ENCODE measurements around the gene ACTN4. TPM values are rescaled to one million over a fixed set of nuclear protein-coding genes. Genes with fewer than 3 reads are reported as not detected.
A peak's percentile ranks its signal among the peaks of the same experiment; 100 is the strongest.

The ACTN4 gene
- total RNA-seq, 2 experiments from 2014 or later, result 86.8 to 178 TPM

- Histone ChIP-seq H3K79me2 (ENCODE audit: insufficient read depth, low read depth, low read length) (peaks cover 56% of the 10 kb centered on the region), H3K27ac (ENCODE audit: low read depth, low read length, poor library complexity, severe bottlenecking) (peak overlapping the region; percentile 87), H3K4me2 (ENCODE audit: low read length) (peak overlapping the region; percentile 78), H4K20me1 (ENCODE audit: insufficient read depth, low read length) (peaks cover 11% of the 10 kb centered on the region; the same call in 1 of the 2 replicates), H3K36me3 (ENCODE audit: insufficient read depth, low read length) (peaks cover 56% of the 10 kb centered on the region), H3K4me1 (ENCODE audit: insufficient read depth, low read length, poor library complexity, severe bottlenecking) (peaks cover 37% of the 10 kb centered on the region), H3K4me3 (ENCODE audit: low read depth, low read length, poor library complexity, severe bottlenecking) (peak overlapping the region; percentile 92), H3K9me3 (ENCODE audit: low read length) (no peaks in the 10 kb centered on the region), H2AFZ (ENCODE audit: low read length) (no peak overlapping the region), H3K9me2 (ENCODE audit: insufficient read depth, low read length) (no peaks in the 10 kb centered on the region)
- no TSS peak for BruUV-seq (replicated peaks)
- CTCF ChIA-PET (ENCODE audit: unreplicated experiment), result interaction anchor here (0.5 kb wide), 1 partner anchor 214 kb away, joined by 4 read pairs; no protein-coding TSS in a partner anchor
- intact Hi-C loops (cut with micrococcal nuclease; ENCODE audit: unreplicated experiment), result loop anchor here (5.0 kb wide), 1 partner anchor 214 kb away; the partner anchor contains the start of gene FAM98C
- peak; percentile 17 for DNase-seq (ENCODE audit: low spot score)
- TF ChIP-seq EZH2phosphoT487 (IDR thresholded peaks at IDR 0.05; ENCODE audit: borderline replicate concordance, low read depth, low read length) (no peak), CTCF (conservative IDR thresholded peaks at IDR 0.05; ENCODE audit: low read length) (no peak)
- POLR2A ChIA-PET, result no interaction called here
Measured at GRCh38 chr19:38616265-38616664, 31.2 kb upstream of the ACTN4 start.

DNA sequence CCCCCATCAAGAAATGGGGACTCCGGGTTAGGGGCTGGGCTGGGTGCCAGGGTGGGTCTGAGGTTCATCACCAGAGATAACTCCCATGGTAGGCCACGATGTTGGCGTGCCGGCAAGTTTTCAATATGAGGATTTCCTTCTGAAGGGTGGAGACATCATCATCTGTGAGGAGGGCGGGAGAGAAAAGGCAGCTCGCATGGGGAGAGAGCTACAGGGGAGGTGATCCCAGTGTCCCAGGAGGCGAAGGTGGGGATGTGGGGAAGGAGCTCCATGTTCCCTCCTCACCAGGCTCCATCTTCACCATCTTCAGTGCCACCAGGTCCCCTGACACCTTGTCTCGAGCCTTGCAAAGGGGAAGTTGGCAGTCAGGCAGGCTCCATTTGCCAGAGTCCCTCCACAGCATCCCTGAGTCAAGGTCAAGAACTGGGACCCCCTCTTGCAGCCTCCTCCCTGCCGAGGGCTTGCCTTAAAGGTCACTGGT, 30.1 kb upstream of the ACTN4 start:
- H4K20me1 ChIP-seq (ENCODE audit: insufficient read depth, low read length), result peaks cover 11% of the 10 kb centered on the region; the same call in 1 of the 2 replicates
- intact Hi-C loops (cut with micrococcal nuclease; ENCODE audit: unreplicated experiment), result loop anchor here (5.0 kb wide), 1 partner anchor 215 kb away; the partner anchor contains the start of gene FAM98C
- peaks cover 60% of the 10 kb centered on the region for H3K36me3 ChIP-seq (ENCODE audit: insufficient read depth, low read length)
- peak overlapping the region; percentile 3; the same call in 1 of the 2 replicates for H2AFZ ChIP-seq (ENCODE audit: low read length)
- H3K4me2 ChIP-seq (ENCODE audit: low read length), result peak overlapping the region; percentile 78
- no peaks in the 10 kb centered on the region for H3K9me3 ChIP-seq (ENCODE audit: low read length)
- ChIA-PET CTCF (ENCODE audit: unreplicated experiment) (interaction anchor here (0.5 to 1.0 kb wide), 5 partner anchors 17 to 74 kb away, joined by 3 read pairs; partner anchors contain the start of gene ACTN4), POLR2A (interaction anchor here (0.6 to 2.3 kb wide), 9 partner anchors 16 to 707 kb away, joined by 3 to 13 read pairs (median 4); partner anchors contain the start of gene ACTN4)
- H3K4me3 ChIP-seq (ENCODE audit: low read depth, low read length, poor library complexity, severe bottlenecking), result peak overlapping the region; percentile 92
- TF ChIP-seq CTCF (conservative IDR thresholded peaks at IDR 0.05; ENCODE audit: low read length), result no peak
- TF ChIP-seq EZH2phosphoT487 (IDR thresholded peaks at IDR 0.05; ENCODE audit: borderline replicate concordance, low read depth, low read length), result no peak
- peak overlapping the region; percentile 87 for H3K27ac ChIP-seq (ENCODE audit: low read depth, low read length, poor library complexity, severe bottlenecking)
- H3K79me2 ChIP-seq (ENCODE audit: insufficient read depth, low read depth, low read length), result peaks cover 62% of the 10 kb centered on the region
- H3K9me2 ChIP-seq (ENCODE audit: insufficient read depth, low read length), result no peaks in the 10 kb centered on the region
- BruUV-seq (replicated peaks), result no TSS peak
- peaks cover 37% of the 10 kb centered on the region for H3K4me1 ChIP-seq (ENCODE audit: insufficient read depth, low read length, poor library complexity, severe bottlenecking)
- peak; percentile 59 for DNase-seq (ENCODE audit: low spot score)
